ENCODE data around the gene PODXL.
"Not testable (repeated sequence)": the region's sequence is repeated elsewhere in the genome, so short reads cannot be mapped to it uniquely, and the experiment has no call there.

PODXL gene

DNA sequence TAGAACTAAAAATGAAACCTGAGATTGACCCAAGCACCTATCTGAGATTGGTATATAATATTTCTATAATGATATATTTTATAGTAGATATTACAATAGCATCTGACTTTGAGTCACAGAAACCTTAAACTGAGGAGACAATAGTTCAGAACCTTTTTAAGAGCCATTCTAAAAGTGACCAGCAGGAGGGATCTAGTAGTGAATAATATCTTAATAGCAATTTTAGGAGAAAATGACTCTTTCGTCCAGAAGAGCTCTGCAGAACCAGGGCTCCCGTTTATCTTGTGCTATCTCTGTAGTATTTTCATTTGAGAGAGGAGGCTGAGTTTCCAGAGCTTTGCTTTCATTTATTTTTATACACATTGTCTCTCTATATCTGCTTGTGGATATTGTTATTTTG lies 68.1 kb downstream of the PODXL start:
- DNase-seq: no peak

DNA sequence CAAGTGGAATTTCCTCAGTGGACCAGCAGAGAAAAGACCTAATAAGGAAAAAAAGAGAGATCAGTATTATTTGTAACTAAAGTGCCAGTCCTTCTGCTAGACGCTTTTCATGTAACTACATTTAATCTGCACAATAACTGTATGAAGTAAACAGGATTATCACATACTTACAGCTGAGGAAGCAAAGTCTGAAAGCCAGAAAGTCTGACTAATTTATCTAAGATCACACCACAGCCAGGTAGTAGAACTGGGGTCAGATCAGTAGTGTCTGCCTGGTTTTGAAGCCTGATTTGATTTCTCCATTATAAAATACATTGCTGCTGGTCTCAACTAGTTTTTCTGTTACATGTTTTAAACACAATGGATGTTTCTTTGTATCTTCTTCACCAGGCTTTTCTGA lies 69.2 kb downstream of the PODXL start:
- no peak for DNase-seq

DNA sequence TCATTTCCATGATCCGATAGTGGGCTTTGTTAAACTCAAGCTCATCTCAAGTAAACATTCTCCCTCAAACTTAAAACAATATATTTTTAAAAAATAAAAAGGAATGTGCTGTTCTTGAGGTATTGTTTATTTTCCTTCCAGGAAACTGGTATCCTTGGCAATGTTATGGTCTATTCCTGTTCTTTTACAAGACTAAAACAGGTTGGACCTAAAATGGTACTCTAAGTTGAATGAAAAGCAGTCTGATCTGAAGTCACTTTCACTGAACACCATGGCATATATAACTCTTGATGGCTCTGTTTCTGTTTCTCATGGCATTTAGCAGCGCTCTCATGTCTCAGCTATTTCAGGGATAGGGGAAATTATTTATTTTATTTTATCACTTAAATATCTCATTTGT lies 70.1 kb downstream of the PODXL start:
- DNase-seq: no peak

DNA sequence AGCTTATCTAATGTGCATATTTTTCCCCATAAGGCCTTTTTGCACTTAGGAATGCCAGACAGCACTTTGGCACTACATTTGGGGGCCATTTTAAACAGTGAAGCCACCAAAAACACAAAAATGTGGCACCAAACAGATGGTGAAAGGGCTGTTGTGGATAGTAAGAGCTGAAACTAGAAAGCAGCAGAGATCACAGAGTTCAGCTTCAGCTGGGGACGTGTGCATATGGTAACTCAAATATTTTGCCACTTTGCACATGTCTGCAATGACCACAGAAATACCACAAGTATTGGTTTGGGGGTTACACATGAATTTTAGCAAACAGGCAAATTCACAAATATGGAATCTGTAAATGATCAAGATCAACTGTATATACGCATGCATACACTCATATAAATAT lies 72.8 kb downstream of the PODXL start:
- no peak for DNase-seq

DNA sequence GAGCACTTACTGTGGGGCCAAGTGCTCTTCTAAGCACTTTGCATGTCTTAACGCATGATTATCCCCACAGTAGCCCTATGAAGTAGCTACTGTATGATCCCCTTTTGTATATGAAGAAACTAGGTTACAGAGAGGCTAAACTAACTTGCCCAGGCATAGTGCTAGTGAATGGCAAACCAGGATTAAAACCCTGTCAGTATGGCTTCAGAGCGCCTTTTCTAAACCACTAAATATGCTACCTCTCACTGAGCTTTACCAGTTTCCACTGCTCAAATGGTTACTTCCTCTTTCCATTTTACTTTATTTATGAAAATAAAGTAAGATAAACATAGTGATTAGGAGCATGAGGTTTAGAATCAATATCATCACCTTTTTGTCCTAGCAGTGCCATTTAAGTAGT lies 73.6 kb downstream of the PODXL start:
- DNase-seq: no peak

DNA sequence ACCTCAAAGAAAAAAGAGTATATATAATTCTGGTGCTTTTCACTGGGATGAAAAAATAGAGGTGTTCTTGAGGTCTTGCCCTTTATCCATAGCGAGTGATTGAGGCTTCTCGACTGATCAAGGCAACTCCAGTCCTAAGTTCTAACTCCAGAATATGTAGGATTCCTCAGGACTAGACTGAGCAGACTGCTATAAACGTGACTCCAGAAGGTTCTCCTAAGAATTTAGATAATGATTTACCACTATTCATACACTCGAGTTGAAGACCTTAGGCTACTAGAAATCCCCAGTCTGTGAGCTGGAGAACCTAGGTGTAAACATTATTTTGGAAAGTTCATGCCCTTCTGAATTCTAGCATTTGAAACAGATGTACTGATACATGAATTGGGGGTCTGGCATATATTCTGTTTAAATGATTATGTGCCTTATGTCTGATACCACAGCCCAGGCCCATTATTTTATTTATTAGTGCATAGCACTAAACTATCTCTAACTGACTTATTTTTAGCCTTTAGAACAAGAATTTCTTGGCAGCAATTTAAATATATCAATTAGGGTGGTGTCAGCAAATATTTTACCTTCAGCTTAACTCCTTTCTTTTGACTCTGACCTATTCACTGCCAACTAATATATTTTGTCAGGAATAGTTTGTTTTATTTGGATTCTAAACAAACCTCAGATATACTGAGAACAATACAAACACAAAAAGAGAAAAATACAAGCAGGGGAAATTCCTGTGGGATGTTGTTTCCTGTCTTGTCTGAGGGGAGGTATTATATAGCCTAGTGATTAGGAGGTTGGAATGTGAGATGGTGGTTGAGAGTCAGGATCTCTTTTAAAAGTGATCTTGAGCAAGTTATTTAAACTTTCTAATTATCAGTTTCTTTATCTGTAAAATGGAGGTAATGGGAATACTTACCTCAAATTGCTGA lies 75.8 kb downstream of the PODXL start:
- DNase-seq: no peak

DNA sequence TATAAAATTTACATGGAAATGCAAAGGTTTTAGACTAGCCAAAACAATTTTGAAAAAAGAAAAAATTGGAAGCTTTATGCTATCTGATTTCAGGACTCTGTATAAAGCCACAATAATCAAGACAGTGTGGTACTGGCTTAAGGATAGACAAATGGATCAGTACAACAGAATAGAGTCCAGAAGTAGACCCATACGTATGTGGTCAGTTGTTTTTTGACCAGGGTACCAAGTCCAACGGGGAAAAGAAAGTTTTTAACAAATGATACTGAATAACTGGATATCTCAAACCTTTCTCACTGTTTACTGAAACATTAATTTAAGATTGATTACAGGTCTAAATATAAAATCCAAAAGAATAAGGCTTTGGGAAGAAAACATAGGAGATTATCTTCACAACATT lies 79.7 kb downstream of the PODXL start:
- DNase-seq: no peak

DNA sequence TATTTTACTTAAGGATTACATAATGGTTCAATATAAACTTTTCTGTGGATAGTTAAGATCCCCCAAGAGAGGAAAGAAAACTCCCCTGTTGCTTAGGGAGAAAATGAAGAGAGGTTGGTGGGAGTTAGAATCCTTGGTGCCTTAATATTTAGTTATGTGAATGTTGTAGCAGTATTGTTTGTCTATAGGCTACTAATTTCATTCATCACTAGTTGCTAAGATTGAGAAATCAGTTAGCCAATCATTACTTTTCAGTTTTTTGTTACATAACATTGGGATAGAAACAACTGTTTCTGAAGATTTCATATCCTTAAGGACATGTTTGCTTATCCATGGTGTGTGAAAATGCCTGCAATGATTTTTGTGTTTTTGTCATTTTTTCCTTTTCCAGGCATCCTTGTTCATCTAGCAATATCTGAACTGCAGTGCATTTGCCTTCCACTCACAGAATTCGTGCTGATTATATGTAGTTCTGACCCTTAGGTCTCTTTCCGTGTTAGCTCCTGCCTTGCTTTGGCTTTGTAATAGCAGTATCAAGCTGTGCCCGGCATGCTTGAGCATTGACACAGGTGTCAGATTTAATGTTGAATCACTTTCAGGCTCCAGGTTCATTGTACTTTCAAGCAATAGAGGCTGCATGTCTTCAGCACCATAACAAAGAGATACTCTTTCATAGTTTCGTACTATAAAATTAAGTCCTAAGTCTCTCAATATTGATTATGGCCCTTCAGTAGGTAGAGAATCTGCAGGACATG lies 85.0 kb downstream of the PODXL start:
- no peak for DNase-seq

DNA sequence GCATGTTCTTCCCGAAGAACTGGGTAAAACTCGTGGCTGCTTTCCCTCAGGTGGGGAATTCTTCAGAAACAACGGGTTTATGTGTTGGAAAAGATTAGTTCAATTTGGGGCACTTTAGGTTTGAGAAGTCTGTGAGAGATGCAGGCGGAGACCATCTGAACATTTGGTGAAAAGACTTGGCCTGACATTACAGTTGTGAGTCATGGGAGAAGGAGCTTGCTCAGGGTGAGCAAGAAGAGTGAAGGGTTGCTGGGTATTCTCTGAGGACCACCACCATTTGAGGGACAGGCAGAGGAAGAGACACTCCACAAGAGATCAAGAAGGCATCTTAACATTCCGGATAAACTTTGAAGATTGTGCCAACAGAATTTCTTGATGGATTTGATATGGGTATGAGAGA lies 88.6 kb downstream of the PODXL start:
- DNase-seq: no peak

DNA sequence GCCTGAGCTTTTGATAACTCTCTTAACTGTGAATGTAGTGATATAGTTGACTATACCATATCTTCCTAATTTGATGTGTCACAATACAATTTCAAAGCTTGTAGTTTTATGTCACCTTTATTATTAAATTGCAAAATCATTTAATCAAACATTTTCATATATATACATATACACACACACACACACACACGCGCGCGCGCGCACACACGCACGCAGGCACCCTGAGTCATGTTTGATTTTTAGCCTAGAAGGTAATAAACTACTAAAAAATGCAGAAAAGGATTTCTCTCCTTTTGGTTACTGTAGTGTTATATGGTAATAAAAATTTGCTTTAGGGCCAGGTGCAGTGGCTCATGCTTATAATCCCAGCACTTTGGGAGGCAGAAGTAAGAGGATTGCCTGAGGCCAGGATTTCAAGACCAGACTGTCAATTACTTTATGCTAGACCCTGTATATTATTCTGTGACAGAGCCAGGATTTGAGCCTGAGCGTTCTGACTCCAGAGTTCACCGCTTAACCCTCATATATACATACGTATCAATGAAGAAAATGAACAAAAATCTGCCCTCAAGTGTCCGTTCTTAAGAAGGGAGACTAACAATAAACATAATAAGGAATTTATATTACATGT lies 89.6 kb downstream of the PODXL start:
- no peak for DNase-seq

DNA sequence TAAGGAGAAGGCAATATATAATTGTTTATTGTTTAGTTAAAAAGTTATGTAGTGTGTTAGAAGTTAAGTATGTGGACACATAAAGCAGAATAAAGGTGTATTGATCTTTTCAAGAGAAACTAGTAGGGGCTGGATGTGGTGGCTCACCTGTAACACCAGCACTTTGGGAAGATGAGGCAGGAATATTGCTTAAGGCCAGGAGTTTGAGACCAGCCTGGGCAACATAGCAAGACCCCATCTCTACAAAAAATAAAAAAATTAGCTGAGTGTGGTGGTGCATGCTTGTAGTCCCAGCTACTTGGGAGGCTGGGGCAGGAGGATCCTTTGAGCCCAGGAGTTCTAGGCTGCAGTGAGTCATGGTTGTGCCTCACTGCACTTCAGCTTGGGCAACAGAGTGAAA lies 93.7 kb downstream of the PODXL start:
- not testable (repeated sequence) for DNase-seq

DNA sequence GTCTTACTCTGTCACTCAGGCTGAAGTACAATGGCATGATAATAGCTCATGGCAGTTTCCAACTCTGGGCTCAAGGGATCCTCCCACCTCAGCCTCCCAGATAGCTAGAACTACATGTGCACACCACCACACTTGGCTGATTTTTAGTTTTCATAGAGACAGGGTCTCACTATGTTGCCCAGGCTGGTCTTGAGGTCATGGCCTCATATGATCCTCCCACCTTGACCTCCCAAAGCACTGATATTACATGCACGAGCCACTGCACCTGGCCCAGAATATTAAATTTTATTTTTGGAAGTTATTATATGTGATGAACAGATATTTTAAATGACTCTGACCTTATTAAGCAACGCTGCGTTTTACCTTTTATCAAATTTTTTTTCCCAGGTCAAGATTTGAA lies 94.4 kb downstream of the PODXL start:
- DNase-seq: no peak

DNA sequence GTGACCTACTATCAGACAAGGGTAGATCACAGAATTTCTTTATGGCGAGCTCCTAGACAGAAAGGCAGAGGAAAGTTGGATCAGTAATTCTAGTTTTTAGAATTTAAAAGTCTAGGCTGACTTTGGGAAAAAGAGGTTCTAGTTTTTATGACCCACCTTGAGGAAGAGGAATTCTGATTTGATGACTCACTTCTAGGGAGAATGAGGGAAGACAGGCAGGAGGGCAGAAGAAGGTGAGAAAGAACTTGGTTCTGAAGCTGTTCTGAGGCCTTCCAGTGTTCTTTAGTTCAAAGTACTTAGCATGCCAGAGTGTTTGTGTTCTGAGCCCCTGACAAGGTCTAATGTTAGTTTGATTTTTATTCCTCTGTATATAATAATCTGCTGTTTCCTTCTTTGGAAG lies 97.2 kb downstream of the PODXL start:
- no peak for DNase-seq

DNA sequence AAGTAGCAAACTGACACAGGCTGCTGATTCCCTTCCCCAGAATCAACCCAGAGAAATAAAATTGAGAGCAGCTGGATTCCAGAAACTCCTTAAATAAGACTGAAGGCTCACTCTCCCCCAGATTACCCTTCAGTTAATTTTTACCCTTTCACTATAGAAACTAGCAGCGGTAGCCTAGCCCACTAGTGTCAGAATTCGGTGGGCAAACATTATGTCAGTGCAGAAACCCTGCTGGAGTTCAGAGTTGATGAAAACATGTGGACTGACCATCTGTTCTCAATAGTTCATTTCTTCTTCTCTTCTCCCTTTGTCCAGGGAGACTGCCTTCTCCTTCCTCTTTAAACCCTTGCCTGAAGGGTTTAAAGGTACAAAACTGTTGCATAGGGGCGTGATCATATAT lies 100.1 kb downstream of the PODXL start:
- no peak for DNase-seq

DNA sequence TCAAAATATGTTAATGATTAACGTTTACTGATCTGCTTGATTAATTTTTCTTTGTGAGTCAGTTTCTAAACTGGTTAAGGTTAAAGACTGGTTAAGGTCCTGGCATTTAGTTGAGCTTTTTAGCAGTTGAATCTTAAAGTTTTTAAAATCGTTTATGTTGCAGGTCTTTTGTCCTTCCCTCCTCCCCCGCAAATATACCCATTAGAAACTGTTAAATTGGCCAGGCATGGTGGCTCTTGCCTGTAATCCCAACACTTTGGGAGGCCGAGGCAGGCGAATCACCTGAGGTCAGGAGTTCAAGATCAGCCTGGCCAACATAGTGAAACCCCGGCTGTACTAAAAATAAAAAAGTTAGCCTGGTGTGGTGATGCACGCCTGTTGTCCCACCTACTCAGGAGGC lies 100.9 kb downstream of the PODXL start:
- DNase-seq: no peak

DNA sequence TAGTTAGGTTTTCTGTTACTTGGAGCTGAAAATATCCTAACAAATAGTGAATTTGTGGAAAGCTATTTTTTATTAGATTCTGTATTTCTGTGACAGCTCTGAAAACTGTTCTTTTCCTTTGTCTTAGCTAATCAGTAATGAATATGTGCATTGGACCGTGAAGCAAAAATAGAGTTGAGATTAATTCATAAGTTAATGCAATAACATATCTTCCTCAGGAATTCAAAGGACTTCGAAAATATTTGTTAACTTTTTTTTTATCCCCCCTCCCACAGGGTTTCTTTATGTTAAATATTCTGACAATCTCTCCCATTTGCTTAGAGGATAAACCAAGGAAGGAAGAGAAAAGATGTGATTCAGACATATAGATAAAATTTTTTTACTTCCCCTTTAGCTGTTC lies 101.4 kb downstream of the PODXL start:
- DNase-seq: no peak

DNA sequence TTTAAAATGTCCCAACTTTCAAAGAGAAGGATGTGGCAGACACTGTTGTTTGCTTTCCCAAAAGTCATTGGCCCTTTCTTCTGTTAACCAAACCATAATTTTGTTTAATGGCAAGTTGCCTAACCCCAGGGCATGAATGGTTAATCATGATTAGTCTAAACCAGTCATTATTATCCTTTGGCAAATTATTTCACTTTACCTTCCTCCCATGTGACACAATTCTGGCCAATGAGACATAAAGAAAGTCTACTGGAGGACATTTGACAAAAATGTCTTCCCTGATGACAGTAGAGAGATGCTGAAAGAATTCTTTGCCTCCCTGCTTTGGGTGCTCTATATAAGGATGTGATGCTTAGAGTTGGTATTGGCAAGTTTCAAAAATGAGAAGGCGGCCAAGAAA lies 101.9 kb downstream of the PODXL start:
- no peak for DNase-seq
